HL-60 (cell line): ENCODE data around the gene HSP90B1.

ENCODE experiments used
- CTCF ChIP-seq: IDR thresholded peaks from one replicate; pipeline ENCODE4 v1.5.1; 2011; ENCODE audit warnings: low read length, control low read depth, inconsistent platforms; ENCODE audit not compliant: insufficient read depth
- GABPA ChIP-seq: IDR thresholded peaks from 2 replicates; pipeline ENCODE4 v1.6.1; 2012; ENCODE audit warnings: low read depth
- POLR2AphosphoS5 ChIP-seq: IDR thresholded peaks from 2 replicates; pipeline ENCODE4 v1.6.1; 2012; ENCODE audit warnings: low read depth
- REST ChIP-seq: IDR thresholded peaks from 2 replicates; pipeline ENCODE4 v1.6.1; 2012; ENCODE audit warnings: low read depth; ENCODE audit not compliant: insufficient replicate concordance
- SPI1 ChIP-seq: IDR thresholded peaks from 2 replicates; pipeline ENCODE4 v1.6.1; 2012; ENCODE audit warnings: low read depth, mild to moderate bottlenecking, borderline replicate concordance

- TF ChIP-seq CTCF (no peak), GABPA (no peak), REST (no peak), POLR2AphosphoS5 (peak; percentile 65), SPI1 (no peak)
Measured at GRCh38 chr12:103948746-103949406, 18.7 kb downstream of the HSP90B1 start.
